ENCODE results near the gene KCNK6.
"Not testable (repeated sequence)": the region's sequence is repeated elsewhere in the genome, so short reads cannot be mapped to it uniquely, and the experiment has no call there.

Gene KCNK6

GRCh38 chr19:38335949-38336637, 16.4 kb downstream of the KCNK6 start:
- ATAC-seq (ENCODE audit: insufficient read depth, low read depth) = peak; percentile 81
- peak; percentile 96 for DNase-seq
- peaks cover 5% of the 10 kb centered on the region for H4K20me1 ChIP-seq (ENCODE audit: insufficient read depth, low read length)
- peaks cover 10% of the 10 kb centered on the region for H3K36me3 ChIP-seq (ENCODE audit: insufficient read depth, low read length)
- H3K4me2 ChIP-seq (ENCODE audit: insufficient read depth, low read length) = peak overlapping the region; percentile 95
- TF ChIP-seq EZH2 (IDR thresholded peaks at IDR 0.05; ENCODE audit: borderline replicate concordance, low read depth, low read length, severe bottlenecking) = no peak
- TF ChIP-seq, protein P1, sequence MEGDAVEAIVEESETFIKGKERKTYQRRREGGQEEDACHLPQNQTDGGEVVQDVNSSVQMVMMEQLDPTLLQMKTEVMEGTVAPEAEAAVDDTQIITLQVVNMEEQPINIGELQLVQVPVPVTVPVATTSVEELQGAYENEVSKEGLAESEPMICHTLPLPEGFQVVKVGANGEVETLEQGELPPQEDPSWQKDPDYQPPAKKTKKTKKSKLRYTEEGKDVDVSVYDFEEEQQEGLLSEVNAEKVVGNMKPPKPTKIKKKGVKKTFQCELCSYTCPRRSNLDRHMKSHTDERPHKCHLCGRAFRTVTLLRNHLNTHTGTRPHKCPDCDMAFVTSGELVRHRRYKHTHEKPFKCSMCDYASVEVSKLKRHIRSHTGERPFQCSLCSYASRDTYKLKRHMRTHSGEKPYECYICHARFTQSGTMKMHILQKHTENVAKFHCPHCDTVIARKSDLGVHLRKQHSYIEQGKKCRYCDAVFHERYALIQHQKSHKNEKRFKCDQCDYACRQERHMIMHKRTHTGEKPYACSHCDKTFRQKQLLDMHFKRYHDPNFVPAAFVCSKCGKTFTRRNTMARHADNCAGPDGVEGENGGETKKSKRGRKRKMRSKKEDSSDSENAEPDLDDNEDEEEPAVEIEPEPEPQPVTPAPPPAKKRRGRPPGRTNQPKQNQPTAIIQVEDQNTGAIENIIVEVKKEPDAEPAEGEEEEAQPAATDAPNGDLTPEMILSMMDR (IDR thresholded peaks at IDR 0.05; ENCODE audit: borderline replicate concordance, extremely low read depth, low read length, poor library complexity, severe bottlenecking) = no peak
- peaks cover 23% of the 10 kb centered on the region for H3K4me1 ChIP-seq (ENCODE audit: insufficient read depth, low read length)
- peak overlapping the region; percentile 98 for H3K27ac ChIP-seq (ENCODE audit: low read length)
- H3K4me3 ChIP-seq (ENCODE audit: low read depth in 1 of 2, low read length in 2 of 2) = peak overlapping the region; percentile 59 to 72
- H3K27me3 ChIP-seq (ENCODE audit: insufficient read depth, low read length, poor library complexity) = no peaks in the 10 kb centered on the region
- peak overlapping the region; percentile 86 for H2AFZ ChIP-seq (ENCODE audit: low read depth, low read length)
- H3K9me3 ChIP-seq (ENCODE audit: insufficient read depth, low read length, severe bottlenecking) = no peaks in the 10 kb centered on the region
- H3K79me2 ChIP-seq (ENCODE audit: insufficient read depth, low read length) = peaks cover 4% of the 10 kb centered on the region; the same call in 1 of the 2 replicates
- peak overlapping the region; percentile 65 for H3K9ac ChIP-seq (ENCODE audit: low read depth, low read length)

GRCh38 chr19:38336638-38337359, 17.2 kb downstream of the KCNK6 start:
- Histone ChIP-seq H3K9me3 (ENCODE audit: insufficient read depth, low read length, severe bottlenecking) (no peaks in the 10 kb centered on the region), H3K4me1 (ENCODE audit: insufficient read depth, low read length) (peaks cover 23% of the 10 kb centered on the region), H3K36me3 (ENCODE audit: insufficient read depth, low read length) (peaks cover 10% of the 10 kb centered on the region), H3K4me3 (ENCODE audit: low read depth in 1 of 2, low read length in 2 of 2) (peak overlapping the region; percentile 59 to 72), H2AFZ (ENCODE audit: low read depth, low read length) (peak overlapping the region; percentile 86), H3K9ac (ENCODE audit: low read depth, low read length) (peak overlapping the region; percentile 65), H3K79me2 (ENCODE audit: insufficient read depth, low read length) (peaks cover 4% of the 10 kb centered on the region; the same call in 1 of the 2 replicates), H3K4me2 (ENCODE audit: insufficient read depth, low read length) (peak overlapping the region; percentile 95), H4K20me1 (ENCODE audit: insufficient read depth, low read length) (peaks cover 5% of the 10 kb centered on the region), H3K27ac (ENCODE audit: low read length) (peak overlapping the region; percentile 98), H3K27me3 (ENCODE audit: insufficient read depth, low read length, poor library complexity) (no peaks in the 10 kb centered on the region)
- DNase-seq (peak; percentile 96), ATAC-seq (ENCODE audit: insufficient read depth, low read depth) (peak; percentile 61)
- TF ChIP-seq EZH2 (IDR thresholded peaks at IDR 0.05; ENCODE audit: borderline replicate concordance, low read depth, low read length, severe bottlenecking) = no peak
- TF ChIP-seq, protein P1 (IDR thresholded peaks at IDR 0.05; ENCODE audit: borderline replicate concordance, extremely low read depth, low read length, poor library complexity, severe bottlenecking) = no peak

DNA sequence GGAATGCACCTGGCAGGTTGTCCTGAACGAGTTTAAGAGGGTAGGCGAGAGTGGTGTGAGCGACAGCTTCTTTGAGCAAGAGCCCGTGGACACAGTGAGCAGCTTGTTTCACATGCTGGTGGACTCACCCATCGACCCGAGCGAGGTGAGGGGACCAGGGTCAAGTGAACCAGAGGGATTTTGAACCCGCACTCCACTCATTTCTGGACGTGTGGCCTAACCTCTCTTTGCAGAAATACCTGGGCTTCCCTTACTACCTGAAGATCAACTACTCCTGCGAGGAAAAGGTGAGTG, 17.7 kb downstream of the KCNK6 start:
- peak overlapping the region; percentile 65 for H3K9ac ChIP-seq (ENCODE audit: low read depth, low read length)
- no peak for ATAC-seq (ENCODE audit: insufficient read depth, low read depth)

DNA sequence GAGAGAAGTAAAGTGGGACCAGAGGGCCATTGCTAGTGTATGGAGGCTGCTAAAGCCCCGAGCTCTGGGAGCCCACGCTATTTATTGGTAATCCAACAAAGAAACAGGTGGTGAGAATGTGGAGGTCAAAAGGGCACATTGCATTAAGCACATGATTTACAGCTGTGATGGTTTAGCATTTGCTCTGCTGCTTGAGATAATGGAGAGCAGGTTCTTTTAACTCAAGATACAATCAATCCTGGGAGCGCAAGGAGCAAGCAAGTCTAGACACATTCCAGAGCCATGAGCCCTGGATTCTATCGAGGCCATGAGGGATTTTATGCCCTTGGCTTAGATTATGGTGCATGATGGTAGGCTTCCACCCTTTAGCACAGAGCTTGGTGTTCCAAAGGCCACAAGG, 19.4 kb downstream of the KCNK6 start:
- not testable (repeated sequence) for H3K27me3 ChIP-seq (ENCODE audit: insufficient read depth, low read length, poor library complexity); H3K27ac ChIP-seq (ENCODE audit: low read length); H4K20me1 ChIP-seq (ENCODE audit: insufficient read depth, low read length); H3K79me2 ChIP-seq (ENCODE audit: insufficient read depth, low read length); H2AFZ ChIP-seq (ENCODE audit: low read depth, low read length); H3K4me2 ChIP-seq (ENCODE audit: insufficient read depth, low read length); ATAC-seq (ENCODE audit: insufficient read depth, low read depth); H3K9ac ChIP-seq (ENCODE audit: low read depth, low read length); H3K9me3 ChIP-seq (ENCODE audit: insufficient read depth, low read length, severe bottlenecking); H3K4me3 ChIP-seq (ENCODE audit: low read depth in 1 of 2, low read length in 2 of 2); DNase-seq
- Histone ChIP-seq H3K36me3 (ENCODE audit: insufficient read depth, low read length) (peaks cover 13% of the 10 kb centered on the region), H3K4me1 (ENCODE audit: insufficient read depth, low read length) (peaks cover 23% of the 10 kb centered on the region)

More for the DNA sequence above, 17.7 kb downstream of the KCNK6 start:
- peaks cover 10% of the 10 kb centered on the region for H3K36me3 ChIP-seq (ENCODE audit: insufficient read depth, low read length)
- no peaks in the 10 kb centered on the region for H3K27me3 ChIP-seq (ENCODE audit: insufficient read depth, low read length, poor library complexity)
- peaks cover 23% of the 10 kb centered on the region for H3K4me1 ChIP-seq (ENCODE audit: insufficient read depth, low read length)
- peak overlapping the region; percentile 95 for H3K4me2 ChIP-seq (ENCODE audit: insufficient read depth, low read length)
- peak overlapping the region; percentile 61 for H3K27ac ChIP-seq (ENCODE audit: low read length)
- DNase-seq = no peak
- TF ChIP-seq, protein P1 (IDR thresholded peaks at IDR 0.05; ENCODE audit: borderline replicate concordance, extremely low read depth, low read length, poor library complexity, severe bottlenecking) = no peak
- no peak for TF ChIP-seq EZH2 (IDR thresholded peaks at IDR 0.05; ENCODE audit: borderline replicate concordance, low read depth, low read length, severe bottlenecking)
- H2AFZ ChIP-seq (ENCODE audit: low read depth, low read length) = peak overlapping the region; percentile 60; the same call in 1 of the 2 replicates
- peaks cover 5% of the 10 kb centered on the region for H4K20me1 ChIP-seq (ENCODE audit: insufficient read depth, low read length)
- no peaks in the 10 kb centered on the region for H3K9me3 ChIP-seq (ENCODE audit: insufficient read depth, low read length, severe bottlenecking)
- H3K4me3 ChIP-seq (ENCODE audit: low read depth in 1 of 2, low read length in 2 of 2) = peak overlapping the region; percentile 17 to 72; a peak in 3 of 4 replicates
- peaks cover 4% of the 10 kb centered on the region; the same call in 1 of the 2 replicates for H3K79me2 ChIP-seq (ENCODE audit: insufficient read depth, low read length)
